ENCODE data around the gene DDR1. TPM values are rescaled to one million over a fixed set of nuclear protein-coding genes. Genes with fewer than 3 reads are reported as not detected.
A peak's percentile ranks its signal among the peaks of the same experiment; 100 is the strongest.

DDR1 gene
- total RNA-seq, 1 experiment from 2014 or later: 95.2 TPM

DNA sequence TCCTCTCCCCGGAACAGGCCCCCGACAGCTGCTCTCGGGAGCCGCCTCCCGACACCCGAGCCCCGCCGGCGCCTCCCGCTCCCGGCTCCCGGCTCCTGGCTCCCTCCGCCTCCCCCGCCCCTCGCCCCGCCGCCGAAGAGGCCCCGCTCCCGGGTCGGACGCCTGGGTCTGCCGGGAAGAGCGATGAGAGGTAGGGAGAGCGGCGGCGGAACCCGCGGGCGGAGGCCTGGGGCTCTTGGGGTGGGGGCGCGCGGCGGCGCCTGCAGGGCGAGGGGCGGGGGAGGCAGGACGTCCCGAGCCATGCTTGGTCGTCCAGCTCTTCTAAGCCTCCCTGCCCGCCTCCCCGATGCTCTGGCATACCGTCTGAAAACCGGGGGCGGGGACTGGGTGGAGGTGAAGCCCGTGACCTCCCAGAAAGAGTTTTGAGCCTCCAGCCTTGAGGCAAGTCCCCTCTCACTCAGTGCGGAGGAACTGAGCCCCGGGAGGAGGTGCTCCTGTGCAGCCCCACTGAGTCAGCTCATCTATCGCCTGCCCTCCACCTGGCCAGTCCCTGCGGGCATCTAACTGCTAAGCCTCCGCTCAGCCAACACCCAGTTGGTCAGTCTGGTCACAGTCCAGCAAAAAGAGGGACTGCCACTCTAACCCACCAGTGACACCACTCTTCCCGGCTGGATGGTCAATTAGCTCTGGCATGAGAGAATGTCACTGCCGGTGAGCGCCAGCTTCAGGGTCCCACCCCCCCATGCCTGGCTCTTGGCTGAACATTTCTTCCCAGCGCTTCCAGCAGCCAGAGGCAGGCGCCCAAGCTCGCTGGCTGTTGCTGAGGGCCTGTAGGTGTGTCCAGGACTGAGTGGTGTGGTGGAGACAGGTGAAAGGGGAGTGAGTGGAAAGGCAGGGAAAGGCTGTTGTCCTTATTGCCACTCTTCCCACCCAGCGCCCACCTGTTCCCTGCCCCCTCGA lies 482 bp downstream of the DDR1 start:
- peak overlapping the region; percentile 69 for H3K27ac ChIP-seq (ENCODE audit: low read length)
- in situ Hi-C loops (cut with HindIII; ENCODE audit: low pct_unique_long_range_greater_than_20kb, low sequenced_read_pairs) (no loop called here), intact Hi-C loops (cut with micrococcal nuclease; ENCODE audit: unreplicated experiment) (no loop called here)
- TF ChIP-seq, protein P1, sequence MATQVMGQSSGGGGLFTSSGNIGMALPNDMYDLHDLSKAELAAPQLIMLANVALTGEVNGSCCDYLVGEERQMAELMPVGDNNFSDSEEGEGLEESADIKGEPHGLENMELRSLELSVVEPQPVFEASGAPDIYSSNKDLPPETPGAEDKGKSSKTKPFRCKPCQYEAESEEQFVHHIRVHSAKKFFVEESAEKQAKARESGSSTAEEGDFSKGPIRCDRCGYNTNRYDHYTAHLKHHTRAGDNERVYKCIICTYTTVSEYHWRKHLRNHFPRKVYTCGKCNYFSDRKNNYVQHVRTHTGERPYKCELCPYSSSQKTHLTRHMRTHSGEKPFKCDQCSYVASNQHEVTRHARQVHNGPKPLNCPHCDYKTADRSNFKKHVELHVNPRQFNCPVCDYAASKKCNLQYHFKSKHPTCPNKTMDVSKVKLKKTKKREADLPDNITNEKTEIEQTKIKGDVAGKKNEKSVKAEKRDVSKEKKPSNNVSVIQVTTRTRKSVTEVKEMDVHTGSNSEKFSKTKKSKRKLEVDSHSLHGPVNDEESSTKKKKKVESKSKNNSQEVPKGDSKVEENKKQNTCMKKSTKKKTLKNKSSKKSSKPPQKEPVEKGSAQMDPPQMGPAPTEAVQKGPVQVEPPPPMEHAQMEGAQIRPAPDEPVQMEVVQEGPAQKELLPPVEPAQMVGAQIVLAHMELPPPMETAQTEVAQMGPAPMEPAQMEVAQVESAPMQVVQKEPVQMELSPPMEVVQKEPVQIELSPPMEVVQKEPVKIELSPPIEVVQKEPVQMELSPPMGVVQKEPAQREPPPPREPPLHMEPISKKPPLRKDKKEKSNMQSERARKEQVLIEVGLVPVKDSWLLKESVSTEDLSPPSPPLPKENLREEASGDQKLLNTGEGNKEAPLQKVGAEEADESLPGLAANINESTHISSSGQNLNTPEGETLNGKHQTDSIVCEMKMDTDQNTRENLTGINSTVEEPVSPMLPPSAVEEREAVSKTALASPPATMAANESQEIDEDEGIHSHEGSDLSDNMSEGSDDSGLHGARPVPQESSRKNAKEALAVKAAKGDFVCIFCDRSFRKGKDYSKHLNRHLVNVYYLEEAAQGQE (IDR thresholded peaks at IDR 0.05; ENCODE audit: insufficient read depth in 1 of 2, low read depth in 2 of 2, low read length in 1 of 2): no peak
- no peak for TF ChIP-seq POLR2AphosphoS5 (IDR thresholded peaks at IDR 0.05; ENCODE audit: low read depth, low read length)
- TF ChIP-seq SIN3A (IDR thresholded peaks at IDR 0.05; ENCODE audit: borderline replicate concordance, insufficient read depth, low read depth, low read length): no peak
- TF ChIP-seq TCF7L2 (IDR thresholded peaks at IDR 0.05; ENCODE audit: low read depth, low read length): no peak
- TF ChIP-seq, protein P2, sequence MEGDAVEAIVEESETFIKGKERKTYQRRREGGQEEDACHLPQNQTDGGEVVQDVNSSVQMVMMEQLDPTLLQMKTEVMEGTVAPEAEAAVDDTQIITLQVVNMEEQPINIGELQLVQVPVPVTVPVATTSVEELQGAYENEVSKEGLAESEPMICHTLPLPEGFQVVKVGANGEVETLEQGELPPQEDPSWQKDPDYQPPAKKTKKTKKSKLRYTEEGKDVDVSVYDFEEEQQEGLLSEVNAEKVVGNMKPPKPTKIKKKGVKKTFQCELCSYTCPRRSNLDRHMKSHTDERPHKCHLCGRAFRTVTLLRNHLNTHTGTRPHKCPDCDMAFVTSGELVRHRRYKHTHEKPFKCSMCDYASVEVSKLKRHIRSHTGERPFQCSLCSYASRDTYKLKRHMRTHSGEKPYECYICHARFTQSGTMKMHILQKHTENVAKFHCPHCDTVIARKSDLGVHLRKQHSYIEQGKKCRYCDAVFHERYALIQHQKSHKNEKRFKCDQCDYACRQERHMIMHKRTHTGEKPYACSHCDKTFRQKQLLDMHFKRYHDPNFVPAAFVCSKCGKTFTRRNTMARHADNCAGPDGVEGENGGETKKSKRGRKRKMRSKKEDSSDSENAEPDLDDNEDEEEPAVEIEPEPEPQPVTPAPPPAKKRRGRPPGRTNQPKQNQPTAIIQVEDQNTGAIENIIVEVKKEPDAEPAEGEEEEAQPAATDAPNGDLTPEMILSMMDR (IDR thresholded peaks at IDR 0.05): no peak
- no TSS peak for BruUV-seq (replicated peaks)
- CTCF ChIA-PET: interaction anchor here (0.6 to 1.3 kb wide), 2 partner anchors 140 to 264 kb away, joined by 3 to 7 read pairs; partner anchors contain the start of gene IER3
- DNase-seq (ENCODE audit: low read depth, low spot score): no peak
- H3K36me3 ChIP-seq (ENCODE audit: control insufficient read depth, insufficient read depth, low read length): no peaks in the 10 kb centered on the region
- no peaks in the 10 kb centered on the region for H3K9me3 ChIP-seq (ENCODE audit: control insufficient read depth, insufficient read depth, low read depth, low read length)
- H3K4me1 ChIP-seq (ENCODE audit: control insufficient read depth, insufficient read depth, low read length): peaks cover 46% of the 10 kb centered on the region
- H3K4me3 ChIP-seq (ENCODE audit: low read depth in 2 of 2, low read length in 2 of 2): peak overlapping the region; percentile 62 to 86
- ATAC-seq: peak; percentile 49
- no peaks in the 10 kb centered on the region for H3K27me3 ChIP-seq (ENCODE audit: control insufficient read depth, insufficient read depth, low read length)
- POLR2A ChIA-PET: no interaction called here

DNA sequence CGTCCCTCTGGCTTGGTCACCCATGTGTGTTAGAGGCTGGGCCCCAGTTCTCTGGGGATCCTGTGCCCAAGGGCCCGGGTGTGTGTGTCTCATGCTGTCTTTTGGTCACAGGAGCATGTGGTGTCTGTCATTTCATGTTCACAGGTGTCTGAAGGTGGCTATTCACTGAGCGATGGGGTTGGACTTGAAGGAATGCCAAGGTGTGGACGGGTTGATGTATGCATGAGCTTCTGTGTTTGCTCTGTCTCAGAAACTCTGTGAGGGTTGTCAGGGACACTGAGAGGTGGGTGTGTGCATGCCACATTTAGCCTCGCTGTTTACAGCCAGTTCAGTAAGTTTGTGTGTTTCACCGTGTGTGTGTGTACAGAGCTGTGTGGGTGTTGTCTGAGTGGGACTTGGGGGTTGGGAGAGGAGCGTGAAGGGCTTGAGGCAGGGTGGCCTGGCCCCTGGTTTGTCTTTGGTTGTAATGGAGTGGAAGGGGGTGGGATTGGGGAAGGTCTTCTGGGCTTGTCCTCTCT lies 1.2 kb downstream of the DDR1 start:
- no peaks in the 10 kb centered on the region for H3K36me3 ChIP-seq (ENCODE audit: control insufficient read depth, insufficient read depth, low read length)
- CTCF ChIA-PET: interaction anchor here (1.3 kb wide), 1 partner anchor 141 kb away, joined by 3 read pairs; the partner anchor contains the start of gene IER3
- in situ Hi-C loops (cut with HindIII; ENCODE audit: low pct_unique_long_range_greater_than_20kb, low sequenced_read_pairs): no loop called here
- intact Hi-C loops (cut with micrococcal nuclease; ENCODE audit: unreplicated experiment): no loop called here
- H3K4me1 ChIP-seq (ENCODE audit: control insufficient read depth, insufficient read depth, low read length): peaks cover 46% of the 10 kb centered on the region
- H3K9me3 ChIP-seq (ENCODE audit: control insufficient read depth, insufficient read depth, low read depth, low read length): no peaks in the 10 kb centered on the region
- DNase-seq (ENCODE audit: low read depth, low spot score) (no peak), ATAC-seq (peak; percentile 10)
- H3K27me3 ChIP-seq (ENCODE audit: control insufficient read depth, insufficient read depth, low read length): no peaks in the 10 kb centered on the region
- TF ChIP-seq, protein P1 (IDR thresholded peaks at IDR 0.05; ENCODE audit: insufficient read depth in 1 of 2, low read depth in 2 of 2, low read length in 1 of 2): no peak
- no peak for TF ChIP-seq POLR2AphosphoS5 (IDR thresholded peaks at IDR 0.05; ENCODE audit: low read depth, low read length)
- no peak for TF ChIP-seq SIN3A (IDR thresholded peaks at IDR 0.05; ENCODE audit: borderline replicate concordance, insufficient read depth, low read depth, low read length)
- TF ChIP-seq TCF7L2 (IDR thresholded peaks at IDR 0.05; ENCODE audit: low read depth, low read length): no peak
- TF ChIP-seq, protein P2 (IDR thresholded peaks at IDR 0.05): no peak
- peak overlapping the region; percentile 62 to 86 for H3K4me3 ChIP-seq (ENCODE audit: low read depth in 2 of 2, low read length in 2 of 2)
- POLR2A ChIA-PET: no interaction called here
- H3K27ac ChIP-seq (ENCODE audit: low read length): peak overlapping the region; percentile 69
- no TSS peak for BruUV-seq (replicated peaks)

Data from Panc1 (cell line).